ENCODE data around the gene VTCN1. TPM values are rescaled to one million over a fixed set of nuclear protein-coding genes. Genes with fewer than 3 reads are reported as not detected.

Gene VTCN1
- total RNA-seq, 1 donor from 2014 or later = not detected

DNA sequence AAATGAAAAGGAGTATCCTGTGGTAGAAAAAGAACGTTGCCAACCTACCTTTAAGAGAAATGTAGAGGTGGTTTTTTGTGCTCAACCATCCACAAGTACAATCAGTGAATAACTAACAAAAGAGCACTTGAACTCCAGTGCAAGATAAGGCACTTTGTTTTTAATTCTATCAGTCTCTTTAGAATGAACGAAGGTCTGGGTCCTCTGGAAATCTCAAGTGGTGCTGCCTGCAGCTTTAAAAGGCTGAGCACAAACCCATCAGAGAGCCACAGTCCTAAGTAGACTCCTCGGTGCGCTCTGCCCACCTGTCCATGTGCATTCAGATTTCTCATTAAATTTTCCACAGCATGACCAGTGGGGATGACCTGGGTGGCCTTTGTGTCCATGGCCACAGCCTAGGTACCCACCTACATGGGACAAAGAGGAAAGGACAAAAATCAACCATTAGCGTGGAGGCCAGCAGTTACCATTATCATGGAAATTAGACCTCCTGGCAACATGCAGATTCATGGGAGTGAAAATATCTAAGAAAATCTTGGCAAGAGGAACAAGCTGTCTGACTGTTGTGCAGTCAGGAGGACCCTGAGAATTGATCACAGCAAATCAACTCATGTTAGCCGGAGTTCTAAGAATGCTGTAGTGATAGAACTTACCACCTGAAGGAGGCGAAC lies 98.5 kb downstream of the VTCN1 start:
- Histone ChIP-seq H3K27ac (replicated peaks) (no peak overlapping the region), H3K4me3 (no peak overlapping the region), H3K36me3 (peaks cover 70% of the 10 kb centered on the region), H3K27me3 (ENCODE audit: low read depth) (no peaks in the 10 kb centered on the region), H3K4me1 (peaks cover 13% of the 10 kb centered on the region), H3K9me3 (replicated peaks) (no peaks in the 10 kb centered on the region)
- TF ChIP-seq CTCF (IDR thresholded peaks at IDR 0.05; ENCODE audit: borderline replicate concordance) = no peak
- intact Hi-C loops (cut with micrococcal nuclease) = no loop called here
- DNase-seq = no peak

GRCh38 chr1:117110774-117111173 lies 100.0 kb downstream of the VTCN1 start:
- intact Hi-C loops (cut with micrococcal nuclease) = no loop called here
- no peak for DNase-seq
- Histone ChIP-seq H3K27ac (replicated peaks) (no peak overlapping the region), H3K9me3 (replicated peaks) (no peaks in the 10 kb centered on the region), H3K4me1 (peaks cover 5% of the 10 kb centered on the region), H3K4me3 (no peak overlapping the region), H3K36me3 (peaks cover 64% of the 10 kb centered on the region), H3K27me3 (ENCODE audit: low read depth) (no peaks in the 10 kb centered on the region)
- TF ChIP-seq CTCF (IDR thresholded peaks at IDR 0.05; ENCODE audit: borderline replicate concordance) = no peak

GRCh38 chr1:117107364-117107763 lies 103.4 kb downstream of the VTCN1 start:
- H3K4me1 ChIP-seq = peaks cover 5% of the 10 kb centered on the region
- H3K9me3 ChIP-seq (replicated peaks) = no peaks in the 10 kb centered on the region
- H3K27ac ChIP-seq (replicated peaks) = no peak overlapping the region
- H3K36me3 ChIP-seq = peaks cover 40% of the 10 kb centered on the region
- no peak for DNase-seq
- no peaks in the 10 kb centered on the region for H3K27me3 ChIP-seq (ENCODE audit: low read depth)
- no peak overlapping the region for H3K4me3 ChIP-seq
- intact Hi-C loops (cut with micrococcal nuclease) = no loop called here
- TF ChIP-seq CTCF (IDR thresholded peaks at IDR 0.05; ENCODE audit: borderline replicate concordance) = no peak

DNA sequence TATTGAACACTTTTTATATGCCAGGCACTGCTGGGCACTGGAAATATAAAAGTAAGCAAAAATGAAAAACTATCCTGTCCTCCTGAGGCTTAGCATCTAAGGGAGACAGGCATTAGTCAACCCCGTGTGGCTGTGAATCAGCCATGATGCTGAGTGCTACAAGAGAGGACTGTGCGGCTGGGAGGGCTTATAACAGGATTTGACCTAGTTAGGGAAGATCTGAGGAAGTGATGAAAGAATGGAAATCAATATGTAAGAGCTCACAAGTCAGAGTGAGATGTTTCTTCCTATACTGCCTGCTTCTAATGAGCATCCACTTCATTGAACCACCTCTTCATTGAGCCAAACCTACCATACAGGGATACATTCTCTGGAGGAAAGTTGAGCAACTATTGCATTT lies 104.2 kb downstream of the VTCN1 start:
- Histone ChIP-seq H3K4me3 (no peak overlapping the region), H3K4me1 (no peaks in the 10 kb centered on the region), H3K27ac (replicated peaks) (no peak overlapping the region), H3K36me3 (peaks cover 31% of the 10 kb centered on the region), H3K27me3 (ENCODE audit: low read depth) (no peaks in the 10 kb centered on the region), H3K9me3 (replicated peaks) (no peaks in the 10 kb centered on the region)
- TF ChIP-seq CTCF (IDR thresholded peaks at IDR 0.05; ENCODE audit: borderline replicate concordance) = no peak
- no peak for DNase-seq
- intact Hi-C loops (cut with micrococcal nuclease) = no loop called here

- intact Hi-C loops (cut with micrococcal nuclease) = no loop called here
- H3K36me3 ChIP-seq = peaks cover 24% of the 10 kb centered on the region
Measured at GRCh38 chr1:117105722-117106121, 105.0 kb downstream of the VTCN1 start.

More at GRCh38 chr1:117105722-117106121, 105.0 kb downstream of the VTCN1 start:
- no peak for DNase-seq
- TF ChIP-seq CTCF (IDR thresholded peaks at IDR 0.05; ENCODE audit: borderline replicate concordance) = no peak
- Histone ChIP-seq H3K4me1 (peaks cover 1% of the 10 kb centered on the region), H3K27ac (replicated peaks) (no peak overlapping the region), H3K27me3 (ENCODE audit: low read depth) (no peaks in the 10 kb centered on the region), H3K4me3 (no peak overlapping the region), H3K9me3 (replicated peaks) (no peaks in the 10 kb centered on the region)

Data from left ventricle myocardium inferior (tissue), 1 donor.